Sigmoid colon (tissue), 7 donors: Measurements from ENCODE around the gene S100A16. TPM values are rescaled to one million over a fixed set of nuclear protein-coding genes. Genes with fewer than 3 reads are reported as not detected.

Experiments used
- DNase-seq: peaks from one replicate; pipeline ENCODE4 v3.0.0-alpha.2; 2019
- H3K27ac ChIP-seq, 4 donors: fragments of 200-600 bp; sonication (generic); one replicate each; pipeline ENCODE4 v1.5.1; 2016 to 2019; ENCODE audit warnings: mild to moderate bottlenecking in 1 of 4
- H3K27me3 ChIP-seq, 3 donors: fragments of 200-600 bp; sonication (generic); one replicate each; pipeline ENCODE4 v1.5.1; 2019; ENCODE audit warnings: mild to moderate bottlenecking in 1 of 3
- H3K36me3 ChIP-seq, 4 donors: fragments of 200-600 bp; sonication (generic); one replicate each; pipeline ENCODE4 v1.5.1; 2016 to 2019
- H3K4me1 ChIP-seq, 4 donors: fragments of 200-600 bp; sonication (generic); one replicate each; pipeline ENCODE4 v1.5.1; 2017 to 2019
- H3K4me3 ChIP-seq, 4 donors: fragments of 200-600 bp; sonication (generic); one replicate each; pipeline ENCODE4 v1.5.1; 2017 to 2019; ENCODE audit warnings: mild to moderate bottlenecking in 2 of 4, moderate library complexity in 1 of 4
- H3K9me3 ChIP-seq, 4 donors: fragments of 200-600 bp in 3 of 4; sonication (generic) in 3 of 4; one replicate each; pipeline versions ENCODE4 v1.5.1 to v1.6.1; 2013 to 2019
- CTCF ChIP-seq, 4 experiments: fragments of 450-650 bp in 3 of 4; fragments of 200-600 bp in 1 of 4; IDR thresholded peaks; one replicate each; pipeline ENCODE4 v1.5.1; 2016 to 2019; ENCODE audit warnings: antibody characterized with exemption in 4 of 4, mild to moderate bottlenecking in 3 of 4, moderate library complexity in 2 of 4
- EP300 ChIP-seq, 4 donors: sonication (generic); formaldehyde crosslinking; IDR thresholded peaks; one replicate each; pipeline ENCODE4 v1.6.1; 2017; ENCODE audit warnings: antibody characterized with exemption in 4 of 4
- POLR2A ChIP-seq, 2 donors: fragments of 450-650 bp; IDR thresholded peaks; one replicate each; pipeline ENCODE4 v1.6.1; 2016; ENCODE audit warnings: antibody characterized with exemption in 2 of 2, mild to moderate bottlenecking in 2 of 2, moderate library complexity in 2 of 2
- POLR2AphosphoS5 ChIP-seq, 4 donors: sonication (generic); formaldehyde crosslinking; IDR thresholded peaks; one replicate each; pipeline ENCODE4 v1.6.1; 2017; ENCODE audit warnings: antibody characterized with exemption in 4 of 4
- WGBS, 2 donors: extraction: QIAGEN DNeasy Blood & Tissue Kit; methylation state at CpG; one replicate each; pipeline ENCODE4 v1.1.7; 2013; 5-methylcytosine and 5-hydroxymethylcytosine counted together
- intact Hi-C: fragments of 100-400 bp; cut with DNase I; formaldehyde crosslinking; loops from one replicate; pipeline ENCODE4 v1.15.1; 2023
- polyA plus RNA-seq, 3 donors: library from polyadenylated mRNA; stranded (reverse); fragments of 200-250 nt; gene quantifications; one replicate each; pipeline ENCODE4 v1.2.3, GENCODE V29; 2013
- total RNA-seq, 4 donors: library from RNA; depleted of rRNA; stranded (reverse); fragments of >200 nt; gene quantifications; one replicate each; pipeline ENCODE4 v1.1.0, GENCODE V29; 2016
- donor health status: healthy with polysubstance abuse.
- donor health status: Bipolar disorder and iron deficiency.
- donor health status: healthy.

The S100A16 gene
- total and polyA plus RNA-seq, 7 donors: 35.6 to 492 (median 49.9) TPM

GRCh38 chr1:153626477-153626903, 13.6 kb upstream of the S100A16 start:
- intact Hi-C loops: loop anchor here (2.0 kb wide), 1 partner anchor 60 kb away; no protein-coding TSS in a partner anchor
- WGBS, 2 donors: 63 to 74% methylated on average over 3 of the region's 3 CpGs

GRCh38 chr1:153624965-153625611, 12.2 kb upstream of the S100A16 start:
- Histone ChIP-seq H3K9me3 (no peaks in the 10 kb centered on the region), H3K36me3 (peaks cover 0 to 15% (median 0%) of the 10 kb centered on the region in 4 donors), H3K27ac (peak overlapping the region; percentile 83 to 94 (median 90)), H3K27me3 (no peaks in the 10 kb centered on the region), H3K4me1 (peaks cover 0 to 45% (median 43%) of the 10 kb centered on the region in 4 donors), H3K4me3 (no peak overlapping the region)
- DNase-seq: peak; percentile 64
- intact Hi-C loops: no loop called here
- TF ChIP-seq CTCF (IDR thresholded peaks at IDR 0.05) (no peak), POLR2AphosphoS5 (IDR thresholded peaks at IDR 0.05) (peak in 1 of 4 donors; percentile 17), POLR2A (IDR thresholded peaks at IDR 0.05) (no peak), EP300 (IDR thresholded peaks at IDR 0.05) (no peak)
- 90 to 95% methylated on average over 10 of the region's 10 CpGs for WGBS, 2 donors

More at GRCh38 chr1:153626477-153626903, 13.6 kb upstream of the S100A16 start:
- TF ChIP-seq EP300 (IDR thresholded peaks at IDR 0.05): no peak
- no peak for TF ChIP-seq CTCF (IDR thresholded peaks at IDR 0.05)
- TF ChIP-seq POLR2A (IDR thresholded peaks at IDR 0.05): no peak
- no peak for TF ChIP-seq POLR2AphosphoS5 (IDR thresholded peaks at IDR 0.05)
- peaks cover 0 to 45% (median 43%) of the 10 kb centered on the region in 4 donors for H3K4me1 ChIP-seq
- peak overlapping the region; percentile 45 to 62 (median 60) for H3K4me3 ChIP-seq
- no peaks in the 10 kb centered on the region for H3K27me3 ChIP-seq
- peaks cover 0 to 8% (median 0%) of the 10 kb centered on the region in 4 donors for H3K36me3 ChIP-seq
- H3K9me3 ChIP-seq: no peaks in the 10 kb centered on the region
- peak overlapping the region; percentile 83 to 94 (median 90) for H3K27ac ChIP-seq
- DNase-seq: peak; percentile 56

- intact Hi-C loops: no loop called here
- H3K27me3 ChIP-seq: no peaks in the 10 kb centered on the region
- H3K4me1 ChIP-seq: peaks cover 0 to 45% (median 43%) of the 10 kb centered on the region in 4 donors
- peaks cover 0 to 33% (median 10%) of the 10 kb centered on the region in 4 donors for H3K36me3 ChIP-seq
- TF ChIP-seq EP300 (IDR thresholded peaks at IDR 0.05) (no peak), CTCF (IDR thresholded peaks at IDR 0.05) (no peak), POLR2A (IDR thresholded peaks at IDR 0.05) (no peak), POLR2AphosphoS5 (IDR thresholded peaks at IDR 0.05) (no peak)
- WGBS, 2 donors: 81 to 87% methylated on average over 7 of the region's 7 CpGs
- no peaks in the 10 kb centered on the region for H3K9me3 ChIP-seq
- H3K27ac ChIP-seq: peak overlapping the region in 2 of 4 donors; percentile 32 to 94
- DNase-seq: peak; percentile 65
- H3K4me3 ChIP-seq: no peak overlapping the region
Observed at GRCh38 chr1:153623101-153623500, 10.2 kb upstream of the S100A16 start.

DNA sequence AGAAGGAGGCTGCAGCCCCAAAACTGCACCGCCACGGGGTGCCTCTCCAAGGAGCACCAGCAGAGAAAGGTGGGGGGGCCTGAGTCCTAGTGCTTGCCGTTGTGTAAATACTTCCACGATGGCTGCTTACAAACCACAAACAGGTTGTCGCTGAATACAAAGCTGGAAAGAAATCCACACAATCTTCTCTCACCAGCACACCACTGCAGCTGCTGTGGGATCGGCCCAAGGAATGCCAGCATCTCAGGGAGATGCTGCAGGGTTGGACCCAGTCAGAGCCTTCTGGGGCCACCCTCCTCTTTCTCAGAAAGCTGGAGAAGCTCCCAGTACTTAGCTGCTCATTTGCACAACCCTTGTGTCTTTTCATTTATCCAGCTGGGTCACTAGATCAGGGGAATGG, 6.2 kb upstream of the S100A16 start:
- WGBS, 2 donors: 94 to 95% methylated on average over 6 of the region's 6 CpGs
- TF ChIP-seq CTCF (IDR thresholded peaks at IDR 0.05): no peak
- TF ChIP-seq POLR2AphosphoS5 (IDR thresholded peaks at IDR 0.05): no peak
- no peak for TF ChIP-seq EP300 (IDR thresholded peaks at IDR 0.05)
- TF ChIP-seq POLR2A (IDR thresholded peaks at IDR 0.05): no peak
- no peak overlapping the region for H3K4me3 ChIP-seq
- DNase-seq: no peak
- intact Hi-C loops: loop anchor here (5.0 kb wide), 1 partner anchor 107 kb away; no protein-coding TSS in a partner anchor
- H3K4me1 ChIP-seq: peaks cover 0 to 36% (median 17%) of the 10 kb centered on the region in 4 donors
- no peaks in the 10 kb centered on the region for H3K9me3 ChIP-seq
- H3K27ac ChIP-seq: no peak overlapping the region
- no peaks in the 10 kb centered on the region for H3K27me3 ChIP-seq
- H3K36me3 ChIP-seq: peaks cover 0 to 33% (median 10%) of the 10 kb centered on the region in 4 donors
